Stomach (tissue), 4 donors: ENCODE data around the gene CHRNB1.

Experiments used
- CTCF ChIP-seq, 7 experiments: fragments of 450-650 bp in 4 of 7; fragments of 200-600 bp in 3 of 7; sonication (generic) in 3 of 7; IDR thresholded peaks; one replicate each; pipeline ENCODE4 v1.5.1; 2016 to 2019; ENCODE audit warnings: antibody characterized with exemption in 7 of 7, control low read depth in 2 of 7, mild to moderate bottlenecking in 1 of 7
- POLR2A ChIP-seq, 4 donors: fragments of 450-650 bp; IDR thresholded peaks; one replicate each; pipeline ENCODE4 v1.6.1; 2016; ENCODE audit warnings: antibody characterized with exemption in 4 of 4, control low read depth in 2 of 4, mild to moderate bottlenecking in 1 of 4, moderate library complexity in 1 of 4
- POLR2AphosphoS5 ChIP-seq, 3 donors: sonication (generic); formaldehyde crosslinking; IDR thresholded peaks; one replicate each; pipeline ENCODE4 v1.6.1; 2016; ENCODE audit warnings: antibody characterized with exemption in 3 of 3

DNA sequence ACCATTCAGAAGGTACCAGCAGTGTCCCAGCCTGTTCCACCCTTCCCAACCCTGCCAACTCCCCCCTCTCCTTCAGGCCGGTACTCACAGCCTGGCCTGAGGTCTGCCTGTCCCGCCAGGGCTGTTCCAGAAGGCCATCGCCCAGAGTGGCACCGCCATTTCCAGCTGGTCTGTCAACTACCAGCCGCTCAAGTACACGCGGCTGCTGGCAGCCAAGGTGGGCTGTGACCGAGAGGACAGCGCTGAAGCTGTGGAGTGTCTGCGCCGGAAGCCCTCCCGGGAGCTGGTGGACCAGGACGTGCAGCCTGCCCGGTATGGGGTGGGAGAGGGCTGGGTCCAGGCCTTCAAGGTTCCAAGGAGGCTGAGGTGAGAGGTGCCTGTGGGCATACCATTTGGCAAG is 30.0 kb upstream of the CHRNB1 start:
- TF ChIP-seq CTCF (IDR thresholded peaks at IDR 0.05), result no peak
- TF ChIP-seq POLR2AphosphoS5 (IDR thresholded peaks at IDR 0.05), result no peak
- TF ChIP-seq POLR2A (IDR thresholded peaks at IDR 0.05), result no peak
